Measurements from ENCODE around the gene CSNK1G3. TPM values are rescaled to one million over a fixed set of nuclear protein-coding genes. Genes with fewer than 3 reads are reported as not detected.

The CSNK1G3 gene
- total RNA-seq, 2 donors from 2014 or later: 56.2 to 58.5 TPM

DNA sequence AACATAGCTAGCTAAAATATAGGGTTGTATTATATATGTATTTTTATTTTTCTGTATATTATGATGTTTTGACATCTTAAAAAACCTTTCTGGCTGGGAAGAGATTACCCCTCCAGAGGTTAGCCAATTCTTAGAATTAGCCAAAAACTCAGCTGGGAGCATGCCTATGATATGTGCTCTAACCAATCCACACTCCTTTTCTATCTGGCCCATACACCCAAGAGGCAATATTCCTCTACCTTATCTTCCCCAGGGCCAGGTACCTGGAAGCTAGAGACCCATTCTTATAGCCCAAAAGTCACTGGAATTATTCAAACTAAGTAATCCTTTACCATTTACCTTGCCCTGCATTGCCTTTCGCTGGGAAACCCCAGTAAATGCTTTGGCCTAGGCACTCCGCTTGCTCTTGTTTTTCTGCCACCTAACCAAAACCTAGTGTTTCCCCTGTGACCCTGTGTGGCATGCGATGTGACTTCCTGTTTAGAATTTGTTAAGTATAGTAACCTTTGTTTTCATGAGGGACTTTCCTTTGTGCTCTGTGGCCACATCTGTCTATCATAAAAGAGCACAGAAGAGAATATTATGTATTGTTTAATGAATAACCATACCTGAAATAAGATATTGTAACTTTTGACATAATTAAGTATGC lies 37.4 kb downstream of the CSNK1G3 start:
- peak overlapping the region; percentile 70 for H3K27ac Mint-ChIP-seq
- ATAC-seq (replicated peaks in 1 of 2): peak; percentile 99
- peak; percentile 67 for DNase-seq
- H3K36me3 Mint-ChIP-seq (ENCODE audit: insufficient read depth in 2 of 2): peaks cover 0 to 3% of the 10 kb centered on the region in 2 donors
- no peaks in the 10 kb centered on the region for H3K9me3 Mint-ChIP-seq
- no peaks in the 10 kb centered on the region for H3K27me3 Mint-ChIP-seq (ENCODE audit: low read depth)
- peaks cover 31% of the 10 kb centered on the region for H3K4me1 Mint-ChIP-seq (ENCODE audit: low read depth)
- peak overlapping the region; percentile 33 to 62 for H3K4me3 Mint-ChIP-seq

DNA sequence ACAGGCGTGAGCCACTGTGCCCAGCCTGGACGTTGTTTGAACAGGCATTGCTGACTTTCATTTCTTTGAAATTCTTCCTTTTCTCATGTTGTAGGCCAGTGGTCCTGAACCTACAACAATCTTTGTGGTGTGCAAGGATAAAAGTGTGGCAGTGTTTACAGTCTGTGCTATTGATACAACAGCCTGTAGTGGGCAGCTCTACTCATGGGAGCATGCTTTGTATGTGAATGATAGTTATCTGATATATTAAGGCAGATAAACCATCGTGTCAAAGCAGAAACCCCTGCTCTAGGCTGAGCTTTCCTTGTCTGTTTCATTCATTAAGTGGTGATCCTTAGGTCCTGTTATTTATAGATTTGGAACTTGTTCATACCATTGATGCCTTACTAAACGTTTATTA lies 42.6 kb downstream of the CSNK1G3 start:
- Mint-ChIP-seq H3K36me3 (ENCODE audit: insufficient read depth in 2 of 2) (peaks cover 3 to 10% of the 10 kb centered on the region in 2 donors), H3K9me3 (no peaks in the 10 kb centered on the region), H3K4me1 (ENCODE audit: low read depth) (peaks cover 33% of the 10 kb centered on the region), H3K27ac (no peak overlapping the region), H3K27me3 (ENCODE audit: low read depth) (no peaks in the 10 kb centered on the region), H3K4me3 (no peak overlapping the region)
- DNase-seq: no peak
- no peak for ATAC-seq (replicated peaks in 1 of 2)

DNA sequence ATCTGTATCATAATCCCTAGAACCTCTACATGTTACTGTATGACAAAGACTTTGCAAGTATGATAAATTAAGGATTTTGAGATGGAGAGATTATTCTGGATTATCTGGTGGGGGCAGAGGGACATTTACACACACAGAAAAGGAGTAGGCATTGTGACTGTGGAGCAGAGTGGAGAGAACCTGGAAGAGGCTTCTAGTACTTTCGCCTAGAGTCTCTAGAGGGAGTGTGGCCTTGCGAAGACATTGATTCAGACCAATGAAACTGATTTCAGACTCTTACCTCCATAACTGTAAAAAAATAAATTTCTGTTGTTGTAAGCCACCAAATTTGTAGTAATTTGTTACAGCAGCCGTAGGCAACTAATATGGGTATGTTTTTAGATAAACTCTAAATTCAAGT lies 45.9 kb downstream of the CSNK1G3 start:
- Mint-ChIP-seq H3K4me3 (no peak overlapping the region), H3K4me1 (ENCODE audit: low read depth) (peaks cover 26% of the 10 kb centered on the region), H3K36me3 (ENCODE audit: insufficient read depth in 2 of 2) (peaks cover 5 to 11% of the 10 kb centered on the region in 2 donors), H3K9me3 (no peaks in the 10 kb centered on the region), H3K27ac (peak overlapping the region; percentile 10), H3K27me3 (ENCODE audit: low read depth) (no peaks in the 10 kb centered on the region)
- DNase-seq: no peak
- no peak for ATAC-seq (replicated peaks in 1 of 2)

GRCh38 chr5:123558762-123559433 lies 46.9 kb downstream of the CSNK1G3 start:
- Mint-ChIP-seq H3K4me3 (peak overlapping the region in 1 of 2 donors; percentile 16), H3K27me3 (ENCODE audit: low read depth) (no peaks in the 10 kb centered on the region), H3K9me3 (no peaks in the 10 kb centered on the region), H3K27ac (peak overlapping the region; percentile 59), H3K36me3 (ENCODE audit: insufficient read depth in 2 of 2) (peaks cover 5 to 11% of the 10 kb centered on the region in 2 donors), H3K4me1 (ENCODE audit: low read depth) (peaks cover 26% of the 10 kb centered on the region)
- ATAC-seq (replicated peaks in 1 of 2): peak; percentile 69 to 90
- no peak for DNase-seq

GRCh38 chr5:123559434-123559775 lies 47.4 kb downstream of the CSNK1G3 start:
- Mint-ChIP-seq H3K4me3 (peak overlapping the region in 1 of 2 donors; percentile 28), H3K36me3 (ENCODE audit: insufficient read depth in 2 of 2) (peaks cover 5 to 11% of the 10 kb centered on the region in 2 donors), H3K9me3 (no peaks in the 10 kb centered on the region), H3K4me1 (ENCODE audit: low read depth) (peaks cover 26% of the 10 kb centered on the region), H3K27ac (peak overlapping the region; percentile 91), H3K27me3 (ENCODE audit: low read depth) (no peaks in the 10 kb centered on the region)
- ATAC-seq (replicated peaks in 1 of 2) (peak; percentile 81 to 88), DNase-seq (no peak)

- DNase-seq: no peak
- Mint-ChIP-seq H3K36me3 (ENCODE audit: insufficient read depth in 2 of 2) (peaks cover 9 to 14% of the 10 kb centered on the region in 2 donors), H3K27ac (no peak overlapping the region), H3K4me1 (ENCODE audit: low read depth) (peaks cover 14% of the 10 kb centered on the region), H3K27me3 (ENCODE audit: low read depth) (no peaks in the 10 kb centered on the region), H3K9me3 (peaks cover 0 to 3% of the 10 kb centered on the region in 2 donors), H3K4me3 (no peak overlapping the region)
- no peak for ATAC-seq (replicated peaks in 1 of 2)
These were observed 49.3 kb downstream of the CSNK1G3 start for GRCh38 chr5:123561230-123561629.

DNA sequence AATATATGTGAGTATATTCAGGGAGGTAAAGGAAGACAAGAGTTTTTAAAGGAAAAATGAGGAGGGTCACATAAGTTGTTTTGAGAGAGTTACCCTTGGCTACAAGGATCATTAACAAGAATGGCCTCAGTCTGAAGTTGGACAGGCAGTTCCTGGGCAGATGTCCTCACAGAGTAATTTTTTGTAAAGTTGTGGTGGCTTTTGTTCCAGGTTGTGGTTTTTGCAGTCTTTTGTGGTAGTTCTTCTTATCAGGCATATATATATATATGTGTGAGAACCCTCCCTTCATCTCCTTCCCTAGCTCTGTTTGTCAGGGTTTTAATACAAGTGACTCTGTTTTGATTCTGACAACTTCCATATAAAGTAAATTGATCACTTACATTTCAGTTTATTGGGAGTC lies 60.0 kb downstream of the CSNK1G3 start:
- Mint-ChIP-seq H3K36me3 (ENCODE audit: insufficient read depth in 2 of 2) (peaks cover 0 to 2% of the 10 kb centered on the region in 2 donors), H3K4me1 (ENCODE audit: low read depth) (peaks cover 16% of the 10 kb centered on the region), H3K27me3 (ENCODE audit: low read depth) (no peaks in the 10 kb centered on the region), H3K9me3 (no peaks in the 10 kb centered on the region), H3K27ac (peak overlapping the region; percentile 58), H3K4me3 (no peak overlapping the region)
- ATAC-seq (replicated peaks in 1 of 2) (no peak), DNase-seq (no peak)

DNA sequence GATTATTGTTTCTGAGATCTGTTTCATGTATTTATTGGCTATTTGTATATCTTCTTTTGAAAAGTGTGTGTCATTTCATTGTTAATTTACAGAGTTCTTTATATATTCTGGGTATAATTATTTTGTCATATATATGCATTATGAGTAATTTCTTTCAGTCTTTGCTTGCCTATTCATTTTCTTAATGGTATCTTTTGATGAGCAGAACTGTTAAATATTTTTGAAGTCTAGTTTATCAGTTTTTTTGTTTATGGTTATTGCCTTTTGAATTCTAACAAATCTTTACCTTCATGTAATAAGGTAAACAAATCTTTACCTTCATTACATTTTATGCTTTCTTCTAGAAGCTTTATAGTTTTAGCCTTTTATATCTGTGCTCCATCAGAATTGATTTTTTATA lies 66.4 kb downstream of the CSNK1G3 start:
- H3K4me1 Mint-ChIP-seq (ENCODE audit: low read depth): no peaks in the 10 kb centered on the region
- no peak for DNase-seq
- ATAC-seq (replicated peaks in 1 of 2): no peak
- no peaks in the 10 kb centered on the region for H3K27me3 Mint-ChIP-seq (ENCODE audit: low read depth)
- no peak overlapping the region for H3K27ac Mint-ChIP-seq
- H3K9me3 Mint-ChIP-seq: no peaks in the 10 kb centered on the region
- no peak overlapping the region for H3K4me3 Mint-ChIP-seq
- H3K36me3 Mint-ChIP-seq (ENCODE audit: insufficient read depth in 2 of 2): peaks cover 0 to 6% of the 10 kb centered on the region in 2 donors

GRCh38 chr5:123579410-123579809 lies 67.4 kb downstream of the CSNK1G3 start:
- ATAC-seq (replicated peaks in 1 of 2): no peak
- peaks cover 0 to 8% of the 10 kb centered on the region in 2 donors for H3K36me3 Mint-ChIP-seq (ENCODE audit: insufficient read depth in 2 of 2)
- H3K27ac Mint-ChIP-seq: no peak overlapping the region

GRCh38 chr5:123582550-123583285 lies 70.7 kb downstream of the CSNK1G3 start:
- no peaks in the 10 kb centered on the region for H3K4me1 Mint-ChIP-seq (ENCODE audit: low read depth)
- H3K36me3 Mint-ChIP-seq (ENCODE audit: insufficient read depth in 2 of 2): peaks cover 3 to 6% of the 10 kb centered on the region in 2 donors
- H3K27me3 Mint-ChIP-seq (ENCODE audit: low read depth): no peaks in the 10 kb centered on the region
- no peak overlapping the region for H3K4me3 Mint-ChIP-seq
- no peak overlapping the region for H3K27ac Mint-ChIP-seq
- H3K9me3 Mint-ChIP-seq: no peaks in the 10 kb centered on the region
- DNase-seq (no peak), ATAC-seq (replicated peaks in 1 of 2) (no peak)

More at GRCh38 chr5:123579410-123579809, 67.4 kb downstream of the CSNK1G3 start:
- Mint-ChIP-seq H3K4me1 (ENCODE audit: low read depth) (no peaks in the 10 kb centered on the region), H3K9me3 (no peaks in the 10 kb centered on the region), H3K27me3 (ENCODE audit: low read depth) (no peaks in the 10 kb centered on the region), H3K4me3 (no peak overlapping the region)
- no peak for DNase-seq

GRCh38 chr5:123585871-123586270 lies 73.9 kb downstream of the CSNK1G3 start:
- H3K36me3 Mint-ChIP-seq (ENCODE audit: insufficient read depth in 2 of 2): peaks cover 3 to 7% of the 10 kb centered on the region in 2 donors
- H3K4me3 Mint-ChIP-seq: no peak overlapping the region
- H3K27me3 Mint-ChIP-seq (ENCODE audit: low read depth): no peaks in the 10 kb centered on the region
- ATAC-seq (replicated peaks in 1 of 2) (no peak), DNase-seq (no peak)
- H3K9me3 Mint-ChIP-seq: no peaks in the 10 kb centered on the region
- H3K27ac Mint-ChIP-seq: no peak overlapping the region
- no peaks in the 10 kb centered on the region for H3K4me1 Mint-ChIP-seq (ENCODE audit: low read depth)

- Mint-ChIP-seq H3K4me1 (ENCODE audit: low read depth) (peaks cover 8% of the 10 kb centered on the region), H3K27me3 (ENCODE audit: low read depth) (no peaks in the 10 kb centered on the region), H3K9me3 (no peaks in the 10 kb centered on the region), H3K36me3 (ENCODE audit: insufficient read depth in 2 of 2) (peaks cover 7 to 8% of the 10 kb centered on the region in 2 donors), H3K27ac (no peak overlapping the region), H3K4me3 (no peak overlapping the region)
- no peak for ATAC-seq (replicated peaks in 1 of 2)
- DNase-seq: no peak
These were observed 82.5 kb downstream of the CSNK1G3 start for GRCh38 chr5:123594434-123594833.

GRCh38 chr5:123597018-123597417 lies 85.0 kb downstream of the CSNK1G3 start:
- peaks cover 4 to 7% of the 10 kb centered on the region in 2 donors for H3K36me3 Mint-ChIP-seq (ENCODE audit: insufficient read depth in 2 of 2)
- DNase-seq (no peak), ATAC-seq (replicated peaks in 1 of 2) (no peak)
- H3K9me3 Mint-ChIP-seq: no peaks in the 10 kb centered on the region
- H3K27ac Mint-ChIP-seq: peak overlapping the region; percentile 66
- no peak overlapping the region for H3K4me3 Mint-ChIP-seq
- H3K27me3 Mint-ChIP-seq (ENCODE audit: low read depth): no peaks in the 10 kb centered on the region
- peaks cover 8% of the 10 kb centered on the region for H3K4me1 Mint-ChIP-seq (ENCODE audit: low read depth)
